LNCaP clone FGC (cell line): ENCODE results near the gene LMAN1L.

Experiments
- DNase-seq: peaks from one replicate; pipeline ENCODE4 v3.0.0-alpha.2; 2011; ENCODE audit warnings: low read depth
- H3K4me3 ChIP-seq: 2 replicates; pipeline ENCODE4 v1.5.1; 2011; ENCODE audit warnings: mild to moderate bottlenecking, low read depth, low read length, control low read depth
- TF ChIP-seq, protein P1 (sequence below): IDR thresholded peaks from 2 replicates; pipeline ENCODE4 v1.5.1; 2012; ENCODE audit warnings: mild to moderate bottlenecking; ENCODE audit not compliant: control insufficient read depth, insufficient read depth; ENCODE audit errors: extremely low read depth

The LMAN1L gene

DNA sequence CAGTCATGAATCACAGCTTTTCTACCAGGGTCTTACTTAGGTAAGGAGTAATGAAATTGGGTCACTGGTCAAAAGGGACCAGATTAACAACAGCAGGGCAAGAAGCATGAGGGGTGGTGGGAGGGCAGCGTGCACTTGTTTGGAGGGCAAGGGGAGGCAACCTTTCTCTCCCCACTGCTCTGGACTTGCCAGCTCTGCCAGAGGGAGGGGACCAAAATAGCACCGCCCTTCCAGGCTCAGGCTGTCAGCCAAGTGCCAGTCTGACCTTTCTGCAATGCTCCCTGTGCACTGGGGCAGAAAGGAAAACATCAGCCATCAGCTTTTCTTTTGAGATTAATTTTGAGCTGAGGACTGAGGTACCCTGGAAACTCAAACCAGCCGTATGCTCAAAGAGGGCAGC lies 34.8 kb downstream of the LMAN1L start:
- DNase-seq = no peak
- TF ChIP-seq, protein P1, sequence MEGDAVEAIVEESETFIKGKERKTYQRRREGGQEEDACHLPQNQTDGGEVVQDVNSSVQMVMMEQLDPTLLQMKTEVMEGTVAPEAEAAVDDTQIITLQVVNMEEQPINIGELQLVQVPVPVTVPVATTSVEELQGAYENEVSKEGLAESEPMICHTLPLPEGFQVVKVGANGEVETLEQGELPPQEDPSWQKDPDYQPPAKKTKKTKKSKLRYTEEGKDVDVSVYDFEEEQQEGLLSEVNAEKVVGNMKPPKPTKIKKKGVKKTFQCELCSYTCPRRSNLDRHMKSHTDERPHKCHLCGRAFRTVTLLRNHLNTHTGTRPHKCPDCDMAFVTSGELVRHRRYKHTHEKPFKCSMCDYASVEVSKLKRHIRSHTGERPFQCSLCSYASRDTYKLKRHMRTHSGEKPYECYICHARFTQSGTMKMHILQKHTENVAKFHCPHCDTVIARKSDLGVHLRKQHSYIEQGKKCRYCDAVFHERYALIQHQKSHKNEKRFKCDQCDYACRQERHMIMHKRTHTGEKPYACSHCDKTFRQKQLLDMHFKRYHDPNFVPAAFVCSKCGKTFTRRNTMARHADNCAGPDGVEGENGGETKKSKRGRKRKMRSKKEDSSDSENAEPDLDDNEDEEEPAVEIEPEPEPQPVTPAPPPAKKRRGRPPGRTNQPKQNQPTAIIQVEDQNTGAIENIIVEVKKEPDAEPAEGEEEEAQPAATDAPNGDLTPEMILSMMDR = no peak
- H3K4me3 ChIP-seq = no peak overlapping the region

- TF ChIP-seq, protein P1 = no peak
- no peak overlapping the region for H3K4me3 ChIP-seq
- DNase-seq = no peak
Measured at GRCh38 chr15:74850393-74850792, 37.8 kb downstream of the LMAN1L start.

DNA sequence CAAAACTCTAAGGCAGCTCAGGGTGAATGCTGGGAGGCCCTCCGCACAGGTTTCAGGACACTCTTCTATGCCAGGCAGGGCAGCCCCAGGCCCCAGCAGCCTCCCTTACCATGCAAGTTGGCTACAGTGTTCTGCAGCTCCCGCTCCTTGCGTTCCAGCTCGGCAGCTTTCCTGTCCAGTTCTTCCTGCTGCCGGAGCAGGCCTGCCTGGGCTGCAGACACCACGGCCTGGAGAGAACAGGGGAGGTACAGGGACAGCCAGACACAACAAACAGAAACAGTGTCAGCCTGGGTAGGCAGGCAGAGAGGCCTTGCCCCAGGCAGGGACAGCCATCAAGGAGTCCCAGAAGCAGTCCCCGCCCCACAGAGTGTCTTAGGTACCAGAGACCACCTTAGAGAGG lies 39.3 kb downstream of the LMAN1L start:
- TF ChIP-seq, protein P1 = no peak
- H3K4me3 ChIP-seq = no peak overlapping the region
- no peak for DNase-seq

DNA sequence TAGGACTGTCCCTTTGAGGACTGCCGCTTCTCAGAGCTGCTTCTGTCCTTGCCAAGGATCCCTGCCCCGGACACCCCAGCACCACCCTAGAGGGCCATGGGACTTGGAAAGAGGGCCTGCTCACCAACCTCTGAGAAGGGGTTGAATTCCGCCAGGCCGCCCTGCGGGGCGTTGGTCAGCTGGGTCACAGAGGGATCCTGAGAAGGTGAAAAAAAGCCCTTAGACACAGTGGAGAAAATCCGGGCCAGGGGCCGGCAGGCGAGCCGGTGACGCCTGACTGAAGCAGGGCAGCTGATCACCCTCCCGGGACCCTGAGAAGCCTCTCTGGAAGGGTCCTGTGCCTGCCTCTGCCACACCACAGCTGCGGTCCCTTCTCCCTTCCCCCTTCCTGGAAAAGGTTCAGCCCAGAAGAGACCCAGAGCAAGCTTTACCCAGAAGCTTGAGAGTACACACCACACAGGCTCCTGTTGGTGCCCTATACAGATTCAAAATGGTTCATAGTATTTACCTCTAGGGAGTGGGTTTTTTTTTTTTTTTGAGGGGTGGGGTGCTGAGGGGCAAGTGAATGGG lies 41.9 kb downstream of the LMAN1L start:
- no peak for DNase-seq

GRCh38 chr15:74855857-74856256 lies 43.2 kb downstream of the LMAN1L start:
- no peak overlapping the region for H3K4me3 ChIP-seq
- TF ChIP-seq, protein P1 = no peak
- no peak for DNase-seq

More for the DNA sequence above, 41.9 kb downstream of the LMAN1L start:
- H3K4me3 ChIP-seq = no peak overlapping the region
- TF ChIP-seq, protein P1 = no peak

GRCh38 chr15:74856537-74856936 lies 43.9 kb downstream of the LMAN1L start:
- TF ChIP-seq, protein P1 = no peak
- H3K4me3 ChIP-seq = no peak overlapping the region
- no peak for DNase-seq

GRCh38 chr15:74857082-74857655 lies 44.5 kb downstream of the LMAN1L start:
- TF ChIP-seq, protein P1 = no peak
- DNase-seq = no peak
- no peak overlapping the region for H3K4me3 ChIP-seq
